NCI-H2171 (cell line): ENCODE data around the gene STOML3.

Experiments used
- DNase-seq: peaks from one replicate; lab custom pipeline; 2025; lab: John Stamatoyannopoulos, UW

STOML3 gene

GRCh38 chr13:38981096-38981495 lies 9.5 kb downstream of the STOML3 start:
- no peak for DNase-seq

- no peak for DNase-seq
Observed at GRCh38 chr13:38980750-38981078, 9.9 kb downstream of the STOML3 start.

DNA sequence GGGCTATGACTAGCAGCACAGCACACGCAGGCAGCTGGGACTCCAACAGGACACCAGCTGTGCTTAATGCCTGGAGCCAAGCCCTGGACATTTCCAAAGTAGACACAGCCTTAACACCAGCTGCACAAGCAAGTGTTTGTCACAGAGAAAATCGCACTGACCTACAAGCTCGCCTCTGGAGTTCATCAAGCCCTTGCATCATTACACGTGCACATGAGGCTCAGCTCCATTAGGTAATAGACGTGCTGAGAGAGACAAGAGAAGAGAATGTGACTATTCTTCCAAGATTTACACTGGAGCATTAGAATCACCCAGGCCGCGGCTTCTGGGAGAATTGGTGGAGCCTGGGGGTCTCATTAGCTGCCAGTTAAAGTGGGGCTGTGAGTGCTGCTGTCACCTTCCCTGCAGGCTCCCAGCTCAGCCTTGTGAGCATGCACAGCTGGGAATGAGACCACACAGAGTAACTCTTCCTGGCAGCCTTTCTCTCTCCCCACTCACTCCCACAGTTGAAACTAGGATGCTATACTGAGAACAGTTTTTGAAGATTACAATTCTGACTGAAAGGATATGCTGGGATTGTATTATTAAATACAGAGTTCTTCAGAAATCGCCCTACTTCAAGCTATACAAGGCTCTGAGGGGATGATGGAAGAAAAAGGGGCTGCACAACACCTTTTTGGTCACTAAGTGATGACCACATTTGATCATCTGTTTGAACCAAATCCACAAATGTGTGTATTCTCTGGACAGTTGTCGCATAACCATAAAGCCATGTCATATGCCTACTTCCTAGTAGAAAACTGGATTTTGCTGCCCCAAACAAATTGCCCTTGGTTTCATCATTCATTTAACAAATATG lies 10.5 kb downstream of the STOML3 start:
- DNase-seq: no peak

GRCh38 chr13:38970380-38971051 lies 20.1 kb downstream of the STOML3 start:
- no peak for DNase-seq

GRCh38 chr13:38969187-38969586 lies 21.4 kb downstream of the STOML3 start:
- DNase-seq: no peak

- DNase-seq: no peak
Observed at GRCh38 chr13:38967446-38967845, 23.2 kb downstream of the STOML3 start.

DNA sequence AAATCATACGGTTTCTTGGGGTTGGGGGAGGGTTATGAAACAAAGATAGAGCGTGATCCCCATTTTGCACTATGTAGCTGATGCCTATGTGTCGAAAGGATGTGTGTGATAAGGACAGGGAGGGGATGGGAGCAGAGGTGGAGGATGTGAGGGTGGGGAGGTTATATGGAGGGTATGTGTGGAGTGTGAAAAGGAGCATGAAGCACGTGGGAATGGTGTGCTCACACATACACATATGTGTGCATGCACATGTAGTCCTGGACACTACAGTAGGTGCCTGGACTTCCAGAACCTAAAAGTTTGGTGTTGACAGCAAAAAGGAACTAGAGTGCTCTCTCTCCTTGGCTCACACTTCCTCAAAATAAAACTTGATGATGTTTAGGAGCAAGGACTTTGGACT lies 25.4 kb downstream of the STOML3 start:
- DNase-seq: no peak

- DNase-seq: no peak
Observed at GRCh38 chr13:38960175-38960574, 30.5 kb downstream of the STOML3 start.

DNA sequence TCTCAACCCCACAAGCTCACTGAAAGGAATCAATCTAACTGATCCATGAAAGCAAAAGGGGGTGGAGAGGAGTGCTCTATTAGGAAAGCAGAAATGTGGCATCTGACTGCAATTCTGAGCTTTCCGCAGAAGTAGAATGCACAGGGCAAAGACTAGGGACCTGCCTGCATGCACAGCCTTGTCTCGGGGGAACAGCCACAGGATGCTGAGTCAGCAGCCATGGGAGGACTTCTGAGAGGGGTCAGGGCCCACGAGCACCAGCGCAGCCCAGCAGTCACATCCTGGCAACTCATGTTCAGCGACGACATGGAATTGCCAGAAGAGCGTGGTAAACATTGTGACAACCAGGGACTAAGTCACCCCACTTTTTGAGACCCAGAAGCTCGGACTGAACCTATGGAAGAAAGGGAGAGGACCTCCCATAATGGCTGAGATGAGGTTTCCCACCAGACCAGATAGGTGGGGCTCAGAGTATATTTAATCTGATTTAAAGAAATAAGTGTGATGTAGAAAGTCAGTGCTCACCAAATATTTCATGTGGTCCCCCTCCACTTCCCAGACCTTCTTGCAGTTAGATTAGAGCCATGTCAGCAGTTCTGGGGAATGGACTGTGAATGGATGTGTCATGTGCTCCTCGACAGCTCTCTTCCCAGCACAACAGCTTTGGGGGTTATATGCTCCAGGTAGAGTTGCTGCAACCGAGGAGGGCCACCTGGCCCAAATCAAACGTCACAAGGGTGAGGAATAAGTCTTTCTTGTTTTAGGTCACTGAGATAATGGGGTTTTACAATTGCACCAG lies 32.6 kb downstream of the STOML3 start:
- DNase-seq: no peak

DNA sequence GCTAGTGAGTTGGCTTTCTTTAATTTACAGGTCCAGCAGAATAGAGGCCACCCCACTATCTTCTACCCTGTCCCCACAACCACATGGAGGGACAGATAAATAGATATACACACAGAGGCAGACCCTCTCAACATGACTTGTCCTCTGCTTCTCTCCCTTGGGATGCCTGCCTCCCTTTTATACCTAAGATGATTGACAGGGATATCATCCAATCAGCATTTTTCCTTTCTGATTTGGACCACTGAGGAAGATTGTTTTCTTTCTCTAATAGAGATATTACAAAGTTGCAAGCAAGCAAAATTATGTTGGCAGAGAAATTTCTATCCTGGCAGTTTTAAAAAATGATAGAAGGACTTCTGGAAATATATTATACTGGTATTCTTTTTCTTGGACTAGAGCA lies 35.8 kb downstream of the STOML3 start:
- DNase-seq: no peak

DNA sequence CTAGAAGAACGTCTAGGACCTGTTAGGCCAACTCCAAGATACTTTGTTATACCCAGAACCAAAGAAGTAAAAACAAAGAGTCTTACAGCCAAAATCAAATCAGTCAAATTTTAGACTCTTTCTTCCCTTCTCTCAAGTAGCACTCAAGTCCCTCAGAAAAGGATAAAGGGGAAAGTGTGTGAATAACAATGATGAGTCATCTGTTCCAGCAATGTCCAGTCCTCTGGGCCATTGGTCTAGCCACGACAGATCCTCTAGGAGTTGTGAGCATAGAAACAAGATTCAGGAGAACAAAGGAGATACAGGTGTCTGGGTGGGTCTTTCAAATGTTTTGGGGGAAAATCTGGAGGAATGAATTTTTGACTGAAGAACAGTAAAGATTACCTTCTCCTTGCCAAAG lies 36.3 kb downstream of the STOML3 start:
- DNase-seq: no peak

DNA sequence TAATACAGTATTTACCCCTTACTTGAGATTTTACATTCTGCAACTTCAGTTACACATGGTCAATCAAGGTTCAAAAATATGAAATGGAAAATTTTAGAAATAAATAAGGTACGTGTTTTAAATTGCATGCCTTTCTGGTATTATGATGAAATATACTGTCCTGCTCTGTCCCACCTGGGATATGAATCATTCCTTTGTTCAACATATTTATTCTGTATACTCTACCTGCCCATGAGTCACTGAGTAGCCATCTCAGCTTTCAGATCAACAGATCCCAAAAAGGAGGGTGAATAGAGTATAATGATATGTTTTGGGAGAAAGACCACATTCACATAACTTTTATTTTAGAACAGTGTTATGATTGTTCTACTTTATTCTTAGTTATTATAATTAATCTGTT lies 37.8 kb downstream of the STOML3 start:
- no peak for DNase-seq

DNA sequence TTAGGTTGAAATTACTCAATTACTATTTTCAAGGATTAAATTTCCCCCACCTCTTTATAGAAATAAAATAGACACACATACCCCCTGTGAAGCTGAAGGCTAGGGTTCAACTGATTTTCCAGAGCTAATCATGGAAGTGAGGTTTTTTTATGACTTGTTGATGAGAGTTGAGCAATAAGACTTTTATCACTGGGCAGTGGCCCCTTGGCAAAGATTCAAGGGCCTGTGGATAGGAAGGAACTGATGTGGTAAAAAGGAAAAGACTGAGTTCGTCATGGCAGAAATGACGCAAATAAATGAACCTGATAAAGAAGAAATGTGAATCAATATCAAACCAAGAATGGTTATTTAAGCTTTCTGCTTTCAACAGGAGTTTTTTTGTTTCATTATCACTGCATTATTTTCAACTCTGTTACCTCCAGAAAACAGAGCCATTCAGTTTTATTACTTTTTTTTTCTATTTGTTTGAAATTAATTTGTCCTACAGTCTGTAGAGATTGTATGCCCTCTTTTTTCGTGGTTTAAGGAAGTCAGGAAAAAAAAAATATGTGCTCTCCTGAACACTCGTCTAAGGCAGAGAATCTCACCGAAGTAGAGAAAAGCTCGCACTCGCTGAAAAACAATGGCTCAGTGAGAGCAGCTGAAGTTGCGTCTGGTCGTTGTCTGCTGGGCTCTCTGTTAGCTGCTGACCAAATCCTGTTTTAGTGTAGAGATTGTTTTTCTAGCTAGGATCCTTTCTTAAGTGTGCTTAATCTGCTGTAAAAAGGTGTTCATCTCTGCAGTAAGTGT lies 38.9 kb downstream of the STOML3 start:
- no peak for DNase-seq

DNA sequence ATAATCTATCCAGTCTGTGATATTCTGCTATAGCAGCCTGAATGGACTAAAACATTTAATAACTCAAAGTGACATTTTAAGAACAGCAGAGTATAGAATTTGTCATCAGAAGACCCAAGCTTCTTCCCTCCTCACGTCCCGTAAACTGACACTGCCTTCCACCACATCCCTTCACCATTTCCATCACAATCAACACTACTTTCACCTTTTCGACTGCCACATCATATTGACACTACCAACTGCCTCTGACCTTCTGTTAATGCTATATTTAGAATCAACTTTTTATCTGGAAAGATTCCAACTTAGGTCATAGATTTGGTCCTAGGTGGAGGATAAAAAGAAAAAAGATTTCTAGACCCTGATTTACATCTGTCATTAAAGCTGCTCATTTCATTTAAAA lies 39.6 kb downstream of the STOML3 start:
- DNase-seq: no peak

DNA sequence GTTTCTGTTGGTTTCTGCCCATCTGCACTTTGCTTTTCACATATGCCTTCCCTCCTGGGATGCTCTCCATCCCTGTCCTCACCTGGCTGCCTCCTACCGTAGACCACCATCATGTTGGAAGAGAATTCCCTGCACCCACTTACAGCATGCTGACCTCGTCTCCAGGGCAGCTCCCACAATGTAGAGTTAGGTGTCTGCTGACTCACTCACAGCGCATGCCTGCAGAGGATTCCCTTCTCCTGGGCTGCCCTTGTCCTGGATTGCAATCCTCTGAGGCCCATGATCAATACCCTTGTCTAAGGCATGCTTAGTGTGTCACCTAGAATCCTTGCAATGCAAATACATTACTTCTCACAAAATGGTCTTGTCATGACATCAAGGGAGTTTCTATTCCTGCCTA lies 43.6 kb downstream of the STOML3 start:
- DNase-seq: no peak

DNA sequence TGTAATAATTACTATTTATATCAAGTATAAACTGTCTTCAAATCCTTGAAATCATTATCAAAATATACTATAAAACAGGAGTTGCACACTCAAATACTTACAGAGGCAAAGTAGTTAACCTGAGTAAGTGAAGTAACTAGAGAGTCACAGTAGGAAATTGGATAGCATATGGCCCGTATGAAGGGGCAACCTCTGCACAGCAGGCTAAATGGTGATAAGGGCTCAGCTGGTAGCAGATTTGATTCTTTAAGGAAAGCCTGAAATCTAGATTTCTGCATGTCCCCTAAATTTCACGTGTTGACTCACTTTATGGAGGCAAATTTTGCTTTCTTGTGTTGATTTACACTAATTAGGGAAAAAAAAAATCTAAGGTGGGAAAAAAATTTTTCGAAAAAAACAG lies 46.4 kb downstream of the STOML3 start:
- no peak for DNase-seq

DNA sequence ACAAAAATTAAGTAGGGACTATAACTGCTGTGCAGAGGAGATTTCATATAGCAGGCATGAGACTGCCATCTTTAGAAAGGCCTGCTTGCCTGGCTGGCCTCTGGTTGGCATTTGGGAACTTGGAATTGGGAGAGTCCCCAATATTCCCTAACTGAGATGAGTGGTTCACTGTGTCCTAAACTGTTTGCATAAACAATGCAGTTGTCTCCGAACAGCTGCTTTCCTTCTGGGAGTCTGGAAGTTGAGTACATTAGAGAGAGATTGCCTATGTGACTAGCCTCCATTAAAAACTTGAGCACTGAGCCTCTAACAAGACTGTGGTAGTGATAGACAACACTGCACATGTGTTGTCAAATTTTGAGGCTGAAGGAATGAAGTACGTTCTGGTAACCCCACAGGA lies 47.4 kb downstream of the STOML3 start:
- no peak for DNase-seq

DNA sequence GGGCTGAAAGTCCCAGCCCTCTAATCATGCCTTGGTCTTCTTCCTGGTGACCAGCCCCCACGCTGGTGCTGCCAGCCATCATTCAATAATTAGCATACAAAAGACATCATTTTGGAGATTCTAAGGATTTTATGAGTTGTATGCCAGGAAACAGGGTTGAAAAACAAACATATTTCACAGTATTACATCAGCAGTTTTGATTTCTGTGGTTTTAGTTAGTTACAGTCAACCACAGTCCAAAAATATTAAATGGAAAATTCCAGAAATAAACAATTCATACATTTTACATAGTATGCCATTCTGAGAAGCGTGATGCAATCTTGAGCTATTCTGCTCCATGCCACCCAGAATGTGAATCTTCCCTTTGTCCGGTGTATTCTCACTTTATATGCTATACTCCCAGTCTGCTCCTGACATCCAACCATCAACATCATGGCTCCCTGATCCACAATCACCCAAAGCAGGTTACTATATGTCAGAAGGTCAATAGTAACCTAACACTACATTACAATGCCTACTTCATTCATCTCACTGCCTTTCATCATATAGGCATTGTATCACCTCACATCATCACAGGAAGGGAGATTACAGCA lies 49.2 kb downstream of the STOML3 start:
- no peak for DNase-seq

- no peak for DNase-seq
Observed at GRCh38 chr13:38933786-38934185, 56.8 kb downstream of the STOML3 start.

GRCh38 chr13:38922170-38922569 lies 68.5 kb downstream of the STOML3 start:
- no peak for DNase-seq

GRCh38 chr13:38921081-38921480 lies 69.5 kb downstream of the STOML3 start:
- no peak for DNase-seq
